K562 (cell line): ENCODE data around the gene RUNX1. TPM values are rescaled to one million over a fixed set of nuclear protein-coding genes. Genes with fewer than 3 reads are reported as not detected.
A peak's percentile ranks its signal among the peaks of the same experiment; 100 is the strongest.

ENCODE experiments used
- ATAC-seq: fragments of 200-7000 bp; cut with Tn5 transposase; 3 replicates; pipeline ENCODE4 v1.9.1; 2020; ENCODE audit warnings: moderate library complexity
- BruUV-seq: library from RNA; stranded (reverse); fragments of 400-500 nt; replicated peaks from 2 replicates; lab custom pipeline; 2021; lab: Mats Ljungman, UMichigan
- CTCF ChIA-PET: fragments of 300-600 bp; formaldehyde crosslinking; extraction: SDS; loops from one replicate; lab custom pipeline; 2021; ENCODE audit warnings: low intra/inter-chr PET ratio; lab: Yijun Ruan, JAX
- POLR2A ChIA-PET: fragments of 300-600, 350-650 bp; sonication (Branson Sonifier 250); formaldehyde crosslinking; extraction: SDS; loops from one replicate; lab custom pipeline; 2021; ENCODE audit warnings: antibody characterized with exemption, inconsistent platforms; lab: Yijun Ruan, JAX
- DNase-seq, 4 experiments: peaks; one replicate each; pipeline versions ENCODE4 v3.0.0 to v3.0.0-alpha.2; 2011 to 2018; ENCODE audit warnings: low spot score in 3 of 4, mixed read lengths in 3 of 4; ENCODE audit errors: extremely low read depth in 1 of 4
- FAIRE-seq: peaks from 2 replicates; lab custom pipeline; 2011; peaks lifted over from hg19 to GRCh38; lab: Jason Lieb, UNC
- H2AFZ ChIP-seq: 2 replicates; pipeline ENCODE4 v1.6.0; 2011; ENCODE audit warnings: low read depth, low read length, control low read depth, inconsistent platforms
- H3K27ac ChIP-seq: fragments of 200-600 bp; 3 replicates; pipeline ENCODE4 v1.8.0; 2011; ENCODE audit warnings: low read depth, mild to moderate bottlenecking, control low read depth, inconsistent platforms, low read length, moderate library complexity, mixed read lengths; ENCODE audit errors: extremely low read depth
- H3K27me3 ChIP-seq, 2 experiments: fragments of 300-600 bp in 1 of 2; 2 replicates in 1 of 2; 3 replicates in 1 of 2; pipeline versions ENCODE4 v1.6.0 to v1.8.0; 2011; ENCODE audit warnings: inconsistent platforms in 2 of 2, low read length in 2 of 2, mild to moderate bottlenecking in 1 of 2, mixed read lengths in 1 of 2, moderate library complexity in 1 of 2; ENCODE audit not compliant: control insufficient read depth in 2 of 2, insufficient read depth in 2 of 2
- H3K36me3 ChIP-seq: fragments of 300-600 bp; 3 replicates; pipeline ENCODE4 v1.8.0; 2011; ENCODE audit warnings: mild to moderate bottlenecking, low read length, inconsistent platforms; ENCODE audit not compliant: control insufficient read depth, insufficient read depth
- H3K4me1 ChIP-seq, 2 experiments: fragments of 200-600 bp in 1 of 2; replicated peaks in 1 of 2; 2 replicates in 1 of 2; 3 replicates in 1 of 2; pipeline versions ENCODE4 v1.5.1 to v1.8.0; 2011; ENCODE audit warnings: inconsistent platforms in 2 of 2, low read length in 2 of 2, mild to moderate bottlenecking in 1 of 2, mixed read lengths in 1 of 2, moderate library complexity in 1 of 2; ENCODE audit not compliant: control insufficient read depth in 2 of 2, insufficient read depth in 2 of 2
- H3K4me2 ChIP-seq: 2 replicates; pipeline ENCODE4 v1.6.1; 2011; ENCODE audit warnings: low read length, control low read depth, inconsistent platforms, mixed read lengths; ENCODE audit not compliant: insufficient read depth
- H3K4me3 ChIP-seq: fragments of 200-600 bp; sonication (generic), shearing (Covaris generic); 2 replicates; pipeline ENCODE4 v1.5.1; 2016; ENCODE audit warnings: control low read depth, inconsistent platforms
- H3K79me2 ChIP-seq: fragments of 200-600 bp; 3 replicates; pipeline ENCODE4 v1.8.0; 2011; ENCODE audit warnings: low read length, inconsistent platforms; ENCODE audit not compliant: control insufficient read depth, insufficient read depth
- H3K9ac ChIP-seq, 2 experiments: 2 replicates each; pipeline versions ENCODE4 v1.6.0 to v1.6.1; 2011; ENCODE audit warnings: low read depth in 2 of 2, low read length in 2 of 2, control low read depth in 1 of 2, inconsistent platforms in 1 of 2, mild to moderate bottlenecking in 1 of 2, mixed read lengths in 1 of 2; ENCODE audit not compliant: insufficient read depth in 1 of 2
- H3K9me1 ChIP-seq: one replicate; pipeline ENCODE4 v1.6.0; 2011; ENCODE audit warnings: inconsistent platforms, mild to moderate bottlenecking, low read length, moderate library complexity; ENCODE audit not compliant: control insufficient read depth, insufficient read depth
- H3K9me3 ChIP-seq: replicated peaks from 2 replicates; pipeline ENCODE4 v1.5.1; 2011; ENCODE audit warnings: low read depth, low read length, inconsistent platforms; ENCODE audit not compliant: control insufficient read depth, insufficient read depth
- H4K20me1 ChIP-seq: replicated peaks from 2 replicates; pipeline ENCODE4 v1.6.1; 2011; ENCODE audit warnings: low read length, inconsistent platforms, mixed read lengths; ENCODE audit not compliant: control insufficient read depth, insufficient read depth
- CEBPB ChIP-seq: fragments of 450-650 bp; IDR thresholded peaks from 2 replicates; pipeline ENCODE4 v1.6.1; 2016; ENCODE audit warnings: missing genetic modification characterization, missing compliant biosample characterization
- CEBPG ChIP-seq, 3 experiments: fragments of 200-800 bp in 1 of 3; sonication (Bioruptor generic) in 1 of 3; sonication (generic) in 1 of 3; formaldehyde crosslinking in 1 of 3; IDR thresholded peaks in 2 of 3; conservative IDR thresholded peaks in 1 of 3; 2 replicates each; pipeline versions ENCODE4 v1.6.1 to v1.8.0; 2016 to 2022; ENCODE audit warnings: missing compliant biosample characterization in 2 of 3, missing genetic modification characterization in 2 of 3, mild to moderate bottlenecking in 1 of 3, missing genetic modification reagents in 1 of 3
- EHMT2 ChIP-seq: fragments of 450-650 bp; IDR thresholded peaks from 2 replicates; pipeline ENCODE4 v1.6.1; 2018; ENCODE audit warnings: antibody characterized with exemption
- PCBP2 ChIP-seq: fragments of 200-400 bp; formaldehyde crosslinking; IDR thresholded peaks from 2 replicates; pipeline ENCODE4 v1.6.1; 2018; ENCODE audit warnings: low read length, low read depth, mild to moderate bottlenecking, moderate library complexity; ENCODE audit not compliant: poor library complexity, severe bottlenecking
- TAF7 ChIP-seq: fragments of 450-650 bp; IDR thresholded peaks from 2 replicates; pipeline ENCODE4 v1.6.1; 2016; ENCODE audit warnings: missing genetic modification characterization, missing compliant biosample characterization
- WGBS: fragments of 100-300 bp; shearing (Covaris generic); methylation state at CpG from one replicate; pipeline ENCODE4 v1.1.6; 2016; ENCODE audit warnings: low coverage, mixed read lengths; ENCODE audit not compliant: insufficient coverage; ENCODE audit errors: missing lambda C conversion rate; 5-methylcytosine and 5-hydroxymethylcytosine counted together
- in situ Hi-C: fragments of 300-500 bp; cut with MboI; formaldehyde crosslinking; loops from 4 replicates; pipeline ENCODE4 v1.15.0; 2018; ENCODE audit warnings: inconsistent platforms, mixed read lengths
- intact Hi-C: fragments of 100-400 bp; cut with micrococcal nuclease; formaldehyde crosslinking; loops from 2 replicates; pipeline ENCODE4 v1.14.2; 2022
- polyA plus RNA-seq, 8 experiments: library from polyadenylated mRNA; depleted of rRNA in 4 of 8; stranded (reverse) in 5 of 8; unstranded in 3 of 8; fragments of >200 nt; fragmentation: Nextera tagmentation in 2 of 8; fragmentation: Illumina TruSeq in 1 of 8; extraction: Ambion mirVana in 2 of 8; extraction: Trizol in 1 of 8; gene quantifications; 2 replicates each; pipeline versions ENCODE4 v1.2.1 to v1.2.3, GENCODE V29; 2011 to 2014; ENCODE audit warnings: inconsistent platforms in 1 of 8, missing spikeins in 1 of 8
- total RNA-seq, 7 experiments: library from RNA; depleted of rRNA in 6 of 7; stranded (reverse); fragments of >200 nt in 6 of 7; fragmentation: Illumina TruSeq in 2 of 7; extraction: Trizol in 2 of 7; gene quantifications; 2 replicates each; pipeline versions ENCODE4 v1.2.1 to v1.2.3, GENCODE V29; 2011 to 2021; ENCODE audit warnings: low replicate concordance in 1 of 7
- TF ChIP-seq, protein P1 (sequence below): fragments of 450-650 bp; IDR thresholded peaks from 2 replicates; pipeline ENCODE4 v1.6.1; 2016; ENCODE audit warnings: missing biosample characterization, missing genetic modification characterization
- TF ChIP-seq, protein P2 (sequence below), 2 experiments: fragments of 450-650 bp; IDR thresholded peaks; 2 replicates each; pipeline ENCODE4 v1.6.1; 2018; ENCODE audit warnings: mild to moderate bottlenecking in 2 of 2, low read depth in 1 of 2; ENCODE audit not compliant: partially characterized antibody in 2 of 2
- TF ChIP-seq, protein P3 (sequence below): sonication (generic); formaldehyde crosslinking; IDR thresholded peaks from 2 replicates; pipeline ENCODE4 v1.8.0; 2022; ENCODE audit warnings: missing genetic modification reagents, mild to moderate bottlenecking, borderline replicate concordance
- TF ChIP-seq, protein P4 (sequence below), 2 experiments: fragments of 450-650 bp in 1 of 2; sonication (generic) in 1 of 2; formaldehyde crosslinking in 1 of 2; IDR thresholded peaks in 1 of 2; conservative IDR thresholded peaks in 1 of 2; 2 replicates each; pipeline versions ENCODE4 v1.6.1 to v1.8.1; 2016 to 2023; ENCODE audit warnings: mild to moderate bottlenecking in 2 of 2, moderate library complexity in 2 of 2, inconsistent platforms in 1 of 2, missing genetic modification reagents in 1 of 2

RUNX1 gene
- total and polyA plus RNA-seq, 9 of the 15 experiments (the other 6 are each of a cell fraction or from before 2014, with no cell fraction given), result 2.2 to 68.6 (median 17.8) TPM

DNA sequence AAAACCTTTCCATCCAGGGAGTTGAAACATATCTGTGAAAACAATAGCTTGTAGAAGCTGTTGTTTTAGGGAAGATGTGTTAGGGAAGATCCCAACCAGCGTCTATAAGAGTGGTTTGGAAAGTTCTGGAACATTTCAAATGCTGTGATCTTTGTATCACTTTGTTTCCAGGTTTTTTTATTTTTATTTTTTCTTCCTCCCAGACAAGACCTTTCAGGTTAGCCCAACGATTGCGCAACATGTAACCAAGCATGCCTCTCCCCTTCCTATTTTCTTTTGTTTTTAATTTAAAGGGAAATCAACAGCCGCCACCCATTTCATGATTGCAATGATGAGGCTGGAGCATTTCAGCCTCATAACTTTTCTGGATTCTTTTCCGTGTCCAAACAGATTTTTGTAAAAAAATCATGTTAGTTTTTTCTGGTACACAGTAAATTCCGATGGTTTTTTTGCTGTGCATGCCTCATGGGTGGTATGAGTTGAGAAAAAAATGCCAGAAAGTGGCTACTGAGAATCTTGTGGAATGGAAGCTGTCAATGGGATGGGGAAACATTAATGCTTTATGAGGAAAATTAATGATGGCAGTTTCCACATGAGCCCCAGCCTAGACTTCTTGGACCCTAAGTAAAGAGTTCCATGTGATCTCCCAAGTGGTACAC lies 109.3 kb downstream of the RUNX1 start:
- no peaks in the 10 kb centered on the region for H3K27me3 ChIP-seq
- H3K4me3 ChIP-seq, result no peak overlapping the region
- DNase-seq, result no peak
- peak overlapping the region; percentile 71; the same call in 1 of the 2 replicates for H2AFZ ChIP-seq
- H3K9ac ChIP-seq, result no peak overlapping the region
- no peaks in the 10 kb centered on the region for H3K9me3 ChIP-seq
- BruUV-seq, result no TSS peak
- POLR2A ChIA-PET, result interaction anchor here (0.9 to 1.4 kb wide), 2 partner anchors 51 to 447 kb away, joined by 3 read pairs; no protein-coding TSS in a partner anchor
- no peaks in the 10 kb centered on the region for H3K79me2 ChIP-seq
- H4K20me1 ChIP-seq, result no peaks in the 10 kb centered on the region
- intact Hi-C loops, result no loop called here
- H3K9me1 ChIP-seq, result no peaks in the 10 kb centered on the region
- no peak overlapping the region for H3K4me2 ChIP-seq
- CTCF ChIA-PET, result no interaction called here
- peaks cover 7 to 40% of the 10 kb centered on the region in 2 experiments for H3K4me1 ChIP-seq
- WGBS, result 74% methylated on average over 6 of the region's 6 CpGs
- H3K27ac ChIP-seq, result no peak overlapping the region
- ATAC-seq, result no peak
- in situ Hi-C loops, result no loop called here
- no peak for FAIRE-seq
- H3K36me3 ChIP-seq, result no peaks in the 10 kb centered on the region
- TF ChIP-seq TAF7 (tag), result no peak
- TF ChIP-seq, protein P1, sequence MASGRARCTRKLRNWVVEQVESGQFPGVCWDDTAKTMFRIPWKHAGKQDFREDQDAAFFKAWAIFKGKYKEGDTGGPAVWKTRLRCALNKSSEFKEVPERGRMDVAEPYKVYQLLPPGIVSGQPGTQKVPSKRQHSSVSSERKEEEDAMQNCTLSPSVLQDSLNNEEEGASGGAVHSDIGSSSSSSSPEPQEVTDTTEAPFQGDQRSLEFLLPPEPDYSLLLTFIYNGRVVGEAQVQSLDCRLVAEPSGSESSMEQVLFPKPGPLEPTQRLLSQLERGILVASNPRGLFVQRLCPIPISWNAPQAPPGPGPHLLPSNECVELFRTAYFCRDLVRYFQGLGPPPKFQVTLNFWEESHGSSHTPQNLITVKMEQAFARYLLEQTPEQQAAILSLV (tag), result peak; percentile 97
- no peak for TF ChIP-seq PCBP2
- TF ChIP-seq, protein P2, sequence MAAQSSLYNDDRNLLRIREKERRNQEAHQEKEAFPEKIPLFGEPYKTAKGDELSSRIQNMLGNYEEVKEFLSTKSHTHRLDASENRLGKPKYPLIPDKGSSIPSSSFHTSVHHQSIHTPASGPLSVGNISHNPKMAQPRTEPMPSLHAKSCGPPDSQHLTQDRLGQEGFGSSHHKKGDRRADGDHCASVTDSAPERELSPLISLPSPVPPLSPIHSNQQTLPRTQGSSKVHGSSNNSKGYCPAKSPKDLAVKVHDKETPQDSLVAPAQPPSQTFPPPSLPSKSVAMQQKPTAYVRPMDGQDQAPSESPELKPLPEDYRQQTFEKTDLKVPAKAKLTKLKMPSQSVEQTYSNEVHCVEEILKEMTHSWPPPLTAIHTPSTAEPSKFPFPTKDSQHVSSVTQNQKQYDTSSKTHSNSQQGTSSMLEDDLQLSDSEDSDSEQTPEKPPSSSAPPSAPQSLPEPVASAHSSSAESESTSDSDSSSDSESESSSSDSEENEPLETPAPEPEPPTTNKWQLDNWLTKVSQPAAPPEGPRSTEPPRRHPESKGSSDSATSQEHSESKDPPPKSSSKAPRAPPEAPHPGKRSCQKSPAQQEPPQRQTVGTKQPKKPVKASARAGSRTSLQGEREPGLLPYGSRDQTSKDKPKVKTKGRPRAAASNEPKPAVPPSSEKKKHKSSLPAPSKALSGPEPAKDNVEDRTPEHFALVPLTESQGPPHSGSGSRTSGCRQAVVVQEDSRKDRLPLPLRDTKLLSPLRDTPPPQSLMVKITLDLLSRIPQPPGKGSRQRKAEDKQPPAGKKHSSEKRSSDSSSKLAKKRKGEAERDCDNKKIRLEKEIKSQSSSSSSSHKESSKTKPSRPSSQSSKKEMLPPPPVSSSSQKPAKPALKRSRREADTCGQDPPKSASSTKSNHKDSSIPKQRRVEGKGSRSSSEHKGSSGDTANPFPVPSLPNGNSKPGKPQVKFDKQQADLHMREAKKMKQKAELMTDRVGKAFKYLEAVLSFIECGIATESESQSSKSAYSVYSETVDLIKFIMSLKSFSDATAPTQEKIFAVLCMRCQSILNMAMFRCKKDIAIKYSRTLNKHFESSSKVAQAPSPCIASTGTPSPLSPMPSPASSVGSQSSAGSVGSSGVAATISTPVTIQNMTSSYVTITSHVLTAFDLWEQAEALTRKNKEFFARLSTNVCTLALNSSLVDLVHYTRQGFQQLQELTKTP (IDR thresholded peaks at IDR 0.05; ENCODE audit: low read depth in 1 of 2, partially characterized antibody in 2 of 2), result peak in 1 of 2 experiments; percentile 62
- peak; percentile 36; the same call in 1 of the 2 replicates for TF ChIP-seq EHMT2
- TF ChIP-seq, protein P3, sequence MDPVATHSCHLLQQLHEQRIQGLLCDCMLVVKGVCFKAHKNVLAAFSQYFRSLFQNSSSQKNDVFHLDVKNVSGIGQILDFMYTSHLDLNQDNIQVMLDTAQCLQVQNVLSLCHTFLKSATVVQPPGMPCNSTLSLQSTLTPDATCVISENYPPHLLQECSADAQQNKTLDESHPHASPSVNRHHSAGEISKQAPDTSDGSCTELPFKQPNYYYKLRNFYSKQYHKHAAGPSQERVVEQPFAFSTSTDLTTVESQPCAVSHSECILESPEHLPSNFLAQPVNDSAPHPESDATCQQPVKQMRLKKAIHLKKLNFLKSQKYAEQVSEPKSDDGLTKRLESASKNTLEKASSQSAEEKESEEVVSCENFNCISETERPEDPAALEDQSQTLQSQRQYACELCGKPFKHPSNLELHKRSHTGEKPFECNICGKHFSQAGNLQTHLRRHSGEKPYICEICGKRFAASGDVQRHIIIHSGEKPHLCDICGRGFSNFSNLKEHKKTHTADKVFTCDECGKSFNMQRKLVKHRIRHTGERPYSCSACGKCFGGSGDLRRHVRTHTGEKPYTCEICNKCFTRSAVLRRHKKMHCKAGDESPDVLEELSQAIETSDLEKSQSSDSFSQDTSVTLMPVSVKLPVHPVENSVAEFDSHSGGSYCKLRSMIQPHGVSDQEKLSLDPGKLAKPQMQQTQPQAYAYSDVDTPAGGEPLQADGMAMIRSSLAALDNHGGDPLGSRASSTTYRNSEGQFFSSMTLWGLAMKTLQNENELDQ (CRISPR knock-in tag), result no peak
- TF ChIP-seq, protein P4, sequence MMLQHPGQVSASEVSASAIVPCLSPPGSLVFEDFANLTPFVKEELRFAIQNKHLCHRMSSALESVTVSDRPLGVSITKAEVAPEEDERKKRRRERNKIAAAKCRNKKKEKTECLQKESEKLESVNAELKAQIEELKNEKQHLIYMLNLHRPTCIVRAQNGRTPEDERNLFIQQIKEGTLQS (IDR thresholded peaks at IDR 0.05), result peak; percentile 42; the same call in 1 of the 2 replicates
- TF ChIP-seq, protein P4 (CRISPR knock-in tag; conservative IDR thresholded peaks at IDR 0.05), result no peak
- TF ChIP-seq CEBPB (tag), result peak; percentile 100
- TF ChIP-seq CEBPG (CRISPR knock-in tag; IDR thresholded peaks at IDR 0.05), result peak; percentile 90
- TF ChIP-seq CEBPG (tag; conservative IDR thresholded peaks at IDR 0.05 in 1 of 2, IDR thresholded peaks at IDR 0.05 in 1 of 2), result peak; percentile 95 to 100
